RWPE2 (cell line): ENCODE data around the gene KRT80.

Source experiments
- ATAC-seq: fragments of 200-7000 bp; cut with Tn5 transposase; 3 replicates; pipeline ENCODE4 v1.9.1; 2021; ENCODE audit warnings: low read depth
- DNase-seq: peaks from one replicate; pipeline ENCODE4 v3.0.0-alpha.2; 2020; ENCODE audit warnings: low spot score
- H3K27ac ChIP-seq: fragments of 450-650 bp; 2 replicates; pipeline ENCODE4 v1.5.1; 2017; ENCODE audit warnings: mild to moderate bottlenecking; ENCODE audit not compliant: poor library complexity, severe bottlenecking
- H3K27me3 ChIP-seq: fragments of 250-450 bp; sonication (Bioruptor Pico); 2 replicates; pipeline ENCODE4 v1.5.1; 2021; ENCODE audit warnings: mild to moderate bottlenecking, moderate library complexity; ENCODE audit not compliant: insufficient read depth, poor library complexity, severe bottlenecking
- H3K36me3 ChIP-seq: fragments of 250-450 bp; sonication (Bioruptor Pico); 2 replicates; pipeline ENCODE4 v1.5.1; 2020; ENCODE audit warnings: low read depth, mild to moderate bottlenecking, moderate library complexity
- H3K4me1 ChIP-seq: fragments of 250-450 bp; sonication (Bioruptor Pico); 2 replicates; pipeline ENCODE4 v1.5.1; 2021; ENCODE audit warnings: mild to moderate bottlenecking, moderate library complexity; ENCODE audit not compliant: insufficient read depth, poor library complexity, severe bottlenecking
- H3K4me3 ChIP-seq: fragments of 250-450 bp; sonication (Bioruptor Pico); 2 replicates; pipeline ENCODE4 v1.5.1; 2021; ENCODE audit warnings: mild to moderate bottlenecking, moderate library complexity; ENCODE audit not compliant: severe bottlenecking
- H3K9me3 ChIP-seq: fragments of 250-450 bp; sonication (Bioruptor Pico); 2 replicates; pipeline ENCODE4 v1.5.1; 2021; ENCODE audit warnings: mild to moderate bottlenecking, moderate library complexity; ENCODE audit not compliant: severe bottlenecking
- CTCF ChIP-seq: fragments of 450-650 bp; IDR thresholded peaks from one replicate; pipeline ENCODE4 v1.5.1; 2017; ENCODE audit warnings: mild to moderate bottlenecking, moderate library complexity; ENCODE audit not compliant: poor library complexity, severe bottlenecking

KRT80 gene

GRCh38 chr12:52187206-52187605 lies 4.6 kb downstream of the KRT80 start:
- no peaks in the 10 kb centered on the region for H3K9me3 ChIP-seq
- no peaks in the 10 kb centered on the region for H3K27me3 ChIP-seq
- no peak for TF ChIP-seq CTCF
- ATAC-seq (no peak), DNase-seq (no peak)
- H3K4me3 ChIP-seq = no peak overlapping the region
- peaks cover 11% of the 10 kb centered on the region for H3K36me3 ChIP-seq
- H3K4me1 ChIP-seq = peaks cover 64% of the 10 kb centered on the region
- peak overlapping the region; percentile 92 for H3K27ac ChIP-seq

- peak; percentile 84 for ATAC-seq
- Histone ChIP-seq H3K4me1 (peaks cover 64% of the 10 kb centered on the region), H3K27ac (peak overlapping the region; percentile 92), H3K36me3 (peaks cover 11% of the 10 kb centered on the region), H3K4me3 (no peak overlapping the region), H3K9me3 (no peaks in the 10 kb centered on the region), H3K27me3 (no peaks in the 10 kb centered on the region)
- DNase-seq = no peak
- TF ChIP-seq CTCF = no peak
Observed at GRCh38 chr12:52186118-52186840, 5.5 kb downstream of the KRT80 start.

- no peak overlapping the region for H3K4me3 ChIP-seq
- peaks cover 10% of the 10 kb centered on the region for H3K36me3 ChIP-seq
- H3K27me3 ChIP-seq = no peaks in the 10 kb centered on the region
- TF ChIP-seq CTCF = no peak
- DNase-seq (no peak), ATAC-seq (no peak)
- no peaks in the 10 kb centered on the region for H3K9me3 ChIP-seq
- H3K27ac ChIP-seq = peak overlapping the region; percentile 92
- H3K4me1 ChIP-seq = peaks cover 61% of the 10 kb centered on the region
Observed at GRCh38 chr12:52185400-52185967, 6.3 kb downstream of the KRT80 start.

GRCh38 chr12:52184813-52185212 lies 7.0 kb downstream of the KRT80 start:
- H3K27ac ChIP-seq = peak overlapping the region; percentile 92
- ATAC-seq = no peak
- H3K27me3 ChIP-seq = no peaks in the 10 kb centered on the region
- TF ChIP-seq CTCF = no peak
- no peak for DNase-seq
- no peaks in the 10 kb centered on the region for H3K9me3 ChIP-seq
- no peak overlapping the region for H3K4me3 ChIP-seq
- H3K36me3 ChIP-seq = peaks cover 7% of the 10 kb centered on the region; the same call in 1 of the 2 replicates
- H3K4me1 ChIP-seq = peaks cover 55% of the 10 kb centered on the region

- no peak for ATAC-seq
- no peaks in the 10 kb centered on the region for H3K9me3 ChIP-seq
- H3K4me3 ChIP-seq = no peak overlapping the region
Observed at GRCh38 chr12:52183971-52184370, 7.8 kb downstream of the KRT80 start.

More at GRCh38 chr12:52183971-52184370, 7.8 kb downstream of the KRT80 start:
- peaks cover 47% of the 10 kb centered on the region for H3K4me1 ChIP-seq
- no peaks in the 10 kb centered on the region for H3K27me3 ChIP-seq
- TF ChIP-seq CTCF = no peak
- H3K27ac ChIP-seq = peak overlapping the region; percentile 92
- no peak for DNase-seq
- H3K36me3 ChIP-seq = peaks cover 7% of the 10 kb centered on the region; the same call in 1 of the 2 replicates
